ENCODE results near the gene CXCL1.

CXCL1 gene
- 0 reads per million in 2 donors for total RNA-seq

DNA sequence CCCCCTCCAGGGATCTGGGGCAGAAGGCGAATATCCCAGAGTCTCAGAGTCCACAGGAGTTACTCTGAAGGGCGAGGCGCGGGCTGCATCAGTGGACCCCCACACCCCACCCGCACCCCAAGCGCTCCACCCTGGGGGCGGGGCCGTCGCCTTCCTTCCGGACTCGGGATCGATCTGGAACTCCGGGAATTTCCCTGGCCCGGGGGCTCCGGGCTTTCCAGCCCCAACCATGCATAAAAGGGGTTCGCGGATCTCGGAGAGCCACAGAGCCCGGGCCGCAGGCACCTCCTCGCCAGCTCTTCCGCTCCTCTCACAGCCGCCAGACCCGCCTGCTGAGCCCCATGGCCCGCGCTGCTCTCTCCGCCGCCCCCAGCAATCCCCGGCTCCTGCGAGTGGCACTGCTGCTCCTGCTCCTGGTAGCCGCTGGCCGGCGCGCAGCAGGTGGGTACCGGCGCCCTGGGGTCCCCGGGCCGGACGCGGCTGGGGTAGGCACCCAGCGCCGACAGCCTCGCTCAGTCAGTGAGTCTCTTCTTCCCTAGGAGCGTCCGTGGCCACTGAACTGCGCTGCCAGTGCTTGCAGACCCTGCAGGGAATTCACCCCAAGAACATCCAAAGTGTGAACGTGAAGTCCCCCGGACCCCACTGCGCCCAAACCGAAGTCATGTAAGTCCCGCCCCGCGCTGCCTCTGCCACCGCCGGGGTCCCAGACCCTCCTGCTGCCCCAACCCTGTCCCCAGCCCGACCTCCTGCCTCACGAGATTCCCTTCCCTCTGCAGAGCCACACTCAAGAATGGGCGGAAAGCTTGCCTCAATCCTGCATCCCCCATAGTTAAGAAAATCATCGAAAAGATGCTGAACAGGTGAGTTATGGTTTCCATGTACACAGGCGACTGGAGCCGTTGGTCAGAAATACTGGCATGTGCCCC is at the start of gene CXCL1:
CXCL1 (plus strand) TSS at position 264 of the 926 bp plus-strand sequence; CDS start at position 342, 78 bp downstream.
- DNase-seq: peak in 1 of 5 experiments; percentile 15

DNA sequence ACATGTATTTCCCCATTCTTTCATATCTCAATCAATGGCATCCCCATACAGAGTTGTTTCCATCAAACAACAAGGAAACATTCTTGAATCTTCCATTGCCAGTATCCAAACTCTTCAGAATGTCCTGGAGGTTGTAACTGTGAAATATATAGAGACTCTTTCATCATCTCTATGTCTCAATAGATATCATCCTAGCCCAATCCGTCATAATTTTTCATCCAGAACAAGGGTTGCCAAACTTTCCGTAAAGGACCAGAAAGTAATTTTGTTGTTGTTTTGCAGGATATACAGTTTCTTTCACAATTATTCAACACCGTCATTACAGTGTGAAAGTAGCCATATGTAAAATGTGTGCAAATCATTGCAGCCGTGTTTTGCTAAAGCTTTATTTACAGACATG is 47.9 kb upstream of the CXCL1 start:
- no peak for DNase-seq

GRCh38 chr4:73822389-73822788 is 46.8 kb upstream of the CXCL1 start:
- no peak for DNase-seq

DNA sequence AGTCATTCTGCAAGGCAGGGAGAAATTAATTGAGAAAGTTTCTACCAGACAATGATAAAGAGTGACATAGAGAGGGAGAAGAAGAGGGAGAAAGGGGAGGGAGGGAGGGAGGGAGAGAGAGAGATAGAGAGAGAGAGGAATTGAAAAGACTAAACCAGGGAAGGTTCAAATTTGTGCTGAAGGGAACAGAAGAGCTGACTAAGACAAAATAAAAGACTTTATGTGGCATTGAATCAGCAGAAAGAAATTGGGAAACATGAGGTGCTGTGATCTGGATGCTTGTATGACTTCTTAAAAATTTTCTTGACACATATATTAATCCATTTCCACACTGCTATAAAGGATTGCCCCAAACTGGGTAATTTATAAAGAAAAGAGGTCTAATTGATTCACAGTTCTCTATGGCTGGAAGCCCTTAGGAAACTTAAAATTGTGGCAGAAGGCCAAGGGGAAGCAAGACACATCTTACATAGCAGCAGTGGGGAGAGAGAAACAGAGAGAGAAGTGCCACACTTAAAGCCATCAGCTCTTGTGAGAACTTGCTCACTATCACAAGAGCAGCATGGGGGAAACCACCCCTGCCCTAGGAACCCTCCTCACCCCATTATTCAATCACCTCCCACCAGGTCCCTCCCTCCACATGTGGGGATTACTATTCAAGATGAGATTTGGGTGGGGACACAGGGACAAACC is 46.2 kb upstream of the CXCL1 start:
- no peak for DNase-seq

DNA sequence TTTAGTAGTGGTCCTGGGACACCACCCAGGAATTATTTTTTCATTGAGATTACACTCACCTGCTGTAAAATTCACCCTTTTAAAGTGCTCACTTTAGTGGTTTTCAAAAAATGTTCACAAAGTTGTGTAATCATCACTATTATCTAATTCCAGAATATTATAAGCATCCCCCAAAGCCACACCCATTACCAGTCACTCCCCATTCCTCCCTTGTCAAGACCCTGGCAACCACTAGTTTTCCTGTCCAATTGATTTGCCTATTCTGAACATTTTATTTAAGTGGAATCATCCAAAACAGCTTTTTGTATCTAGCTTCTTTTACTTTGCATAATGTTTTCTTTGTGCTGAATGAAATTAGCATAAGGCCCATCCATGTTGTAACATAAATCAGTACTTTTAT is 45.4 kb upstream of the CXCL1 start:
- no peak for DNase-seq

DNA sequence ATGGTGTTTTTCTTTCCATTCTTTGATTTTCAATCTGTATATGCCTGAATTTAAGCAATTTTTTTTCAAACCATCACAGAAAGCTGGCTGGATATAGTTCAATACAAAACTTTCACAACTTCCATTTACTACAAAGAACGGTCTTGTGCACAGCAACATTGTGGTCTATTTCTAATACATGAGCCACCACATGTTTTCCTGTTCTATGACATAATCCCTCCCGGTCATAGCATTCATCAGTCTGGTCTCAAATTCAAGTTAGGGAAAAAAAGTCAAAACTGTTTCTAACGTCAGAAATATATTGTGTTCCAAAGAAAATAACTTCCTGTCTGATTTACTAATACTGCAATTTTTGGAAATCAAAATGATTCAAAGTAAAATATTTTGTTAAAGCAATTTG is 40.2 kb upstream of the CXCL1 start:
- no peak for DNase-seq

DNA sequence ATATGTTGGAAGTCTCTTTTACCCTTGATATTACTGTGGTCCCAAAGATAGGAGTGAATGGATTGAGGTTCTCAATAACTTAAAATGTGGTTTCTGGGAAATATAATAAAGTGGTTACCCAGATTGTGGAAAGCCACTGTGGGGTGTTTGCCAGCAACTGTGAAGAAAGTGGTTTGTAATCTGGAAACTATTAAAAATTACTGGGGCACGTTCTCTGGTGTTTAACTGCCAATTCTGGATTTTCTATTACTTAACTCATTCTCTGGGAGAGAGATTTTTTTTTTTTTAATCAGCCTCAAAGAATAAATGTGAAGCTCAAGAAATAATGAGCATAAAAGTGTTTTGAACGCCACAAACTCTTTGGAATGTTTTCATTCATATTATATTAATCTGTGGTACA is 37.6 kb upstream of the CXCL1 start:
- DNase-seq: no peak

DNA sequence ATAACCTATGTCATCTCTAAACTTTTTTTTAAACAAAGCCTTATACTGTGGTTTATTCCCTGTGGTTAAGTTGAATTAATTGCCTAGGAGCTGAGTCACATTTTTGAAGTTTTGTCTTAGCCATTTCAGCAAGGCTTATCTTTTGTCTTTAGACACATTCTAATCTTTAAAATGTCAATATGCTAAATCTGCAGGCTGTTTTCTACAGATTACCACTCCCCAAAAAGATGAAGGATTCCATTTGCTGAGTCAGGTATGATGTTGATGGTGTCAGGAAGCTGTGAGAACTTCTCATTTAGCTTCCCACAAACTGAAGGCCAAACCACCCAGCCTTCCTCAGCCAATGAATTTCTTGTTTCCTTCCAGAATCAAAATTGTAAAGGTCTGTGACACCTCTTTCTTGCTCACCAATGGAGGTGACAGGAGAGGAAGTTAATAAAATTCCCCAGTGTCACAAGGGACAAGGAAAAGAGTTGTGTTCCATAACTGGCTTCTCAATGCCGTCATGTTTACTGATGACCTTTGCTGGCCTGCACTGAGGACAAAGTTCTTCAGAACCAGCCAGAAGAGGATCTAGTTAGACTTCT is 36.4 kb upstream of the CXCL1 start:
- DNase-seq: no peak

DNA sequence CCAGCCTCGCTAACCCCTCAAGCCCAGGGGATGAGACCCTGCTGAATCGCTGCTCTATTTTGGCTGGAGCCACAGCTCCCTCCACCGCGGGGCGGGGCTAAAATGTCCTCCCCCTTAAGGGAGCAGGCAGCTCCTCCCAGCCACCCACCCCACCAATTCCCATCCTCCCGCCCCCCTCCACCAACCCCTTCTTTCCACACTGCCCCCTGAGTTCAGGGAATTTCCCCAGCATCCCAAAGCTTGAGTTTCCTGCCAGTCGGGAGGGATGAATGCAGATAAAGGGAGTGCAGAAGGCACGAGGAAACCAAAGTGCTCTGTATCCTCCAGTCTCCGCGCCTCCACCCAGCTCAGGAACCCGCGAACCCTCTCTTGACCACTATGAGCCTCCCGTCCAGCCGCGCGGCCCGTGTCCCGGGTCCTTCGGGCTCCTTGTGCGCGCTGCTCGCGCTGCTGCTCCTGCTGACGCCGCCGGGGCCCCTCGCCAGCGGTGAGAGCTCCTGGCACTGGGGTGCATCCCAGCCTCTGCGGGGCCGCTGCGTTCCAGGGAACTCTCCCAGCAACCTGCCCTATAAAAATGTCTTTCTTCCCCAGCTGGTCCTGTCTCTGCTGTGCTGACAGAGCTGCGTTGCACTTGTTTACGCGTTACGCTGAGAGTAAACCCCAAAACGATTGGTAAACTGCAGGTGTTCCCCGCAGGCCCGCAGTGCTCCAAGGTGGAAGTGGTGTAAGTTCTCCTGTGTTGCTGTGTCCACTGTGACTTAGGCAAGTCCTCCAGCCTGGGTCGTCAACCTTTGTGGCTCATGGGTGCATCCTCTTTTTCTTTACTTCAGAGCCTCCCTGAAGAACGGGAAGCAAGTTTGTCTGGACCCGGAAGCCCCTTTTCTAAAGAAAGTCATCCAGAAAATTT is 32.6 kb upstream of the CXCL1 start, which contains the start of gene CXCL6:
CXCL6 (plus strand) TSS at position 306 of the 907 bp plus-strand sequence; CDS start at position 379, 73 bp downstream.
- DNase-seq: no peak

GRCh38 chr4:73839071-73839470 is 30.1 kb upstream of the CXCL1 start:
- DNase-seq: no peak

DNA sequence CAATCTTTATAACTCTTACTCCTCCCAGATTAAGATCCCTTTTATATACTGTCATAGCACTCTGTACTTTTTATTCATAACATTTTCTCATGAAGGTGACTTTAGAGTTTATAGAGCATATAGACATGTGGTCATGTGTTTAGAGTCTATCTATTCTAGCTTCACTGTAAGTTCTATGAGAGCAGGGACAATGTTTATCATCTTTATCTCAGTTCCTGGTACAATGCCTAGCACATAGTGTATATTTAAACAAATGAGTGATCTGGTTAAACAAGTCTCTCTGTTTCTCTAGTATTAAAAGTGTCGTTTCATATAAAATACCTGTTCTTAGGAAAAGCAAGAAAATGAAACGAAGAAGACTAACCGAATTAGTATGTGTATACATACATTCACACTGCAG is 29.5 kb upstream of the CXCL1 start:
- no peak for DNase-seq

GRCh38 chr4:73841243-73841925 is 27.8 kb upstream of the CXCL1 start:
- DNase-seq: no peak

DNA sequence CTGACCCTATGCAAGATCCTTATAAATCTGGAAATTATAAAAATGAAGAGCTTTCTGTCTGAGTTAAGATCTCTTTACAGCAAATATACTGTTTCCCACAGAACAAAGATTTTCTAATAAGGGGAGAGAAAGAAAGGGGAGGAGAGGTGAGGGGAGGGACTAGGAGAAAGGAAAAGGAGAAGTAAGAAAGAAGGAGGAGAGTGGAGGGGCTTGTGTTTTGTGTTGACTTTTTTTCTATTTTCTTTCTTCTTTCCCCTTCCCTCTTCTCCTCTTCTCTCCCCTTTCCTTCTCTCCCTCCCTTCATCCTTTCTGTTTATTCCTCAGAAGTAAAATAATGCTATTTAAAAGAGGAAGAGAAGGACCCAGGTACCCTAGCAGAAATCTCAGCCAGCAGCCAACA is 26.5 kb upstream of the CXCL1 start:
- DNase-seq: no peak

DNA sequence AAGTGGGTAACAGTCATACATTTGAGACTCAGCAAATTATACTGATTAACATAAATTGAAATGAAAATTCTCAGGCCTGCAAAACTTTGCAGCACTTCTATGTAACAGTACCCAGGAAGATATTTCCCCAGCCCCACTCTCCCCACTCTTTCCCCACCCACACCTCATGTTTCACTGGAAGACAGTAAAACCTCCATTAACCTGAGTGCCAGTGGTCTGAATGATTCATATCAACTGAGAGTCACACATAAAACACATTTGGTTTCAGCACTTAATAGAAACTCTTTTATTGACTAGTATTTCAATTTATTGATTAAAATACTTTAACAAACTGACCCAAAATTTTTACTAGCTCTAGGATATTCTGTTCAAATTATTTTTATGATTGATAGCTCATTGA is 25.8 kb upstream of the CXCL1 start:
- DNase-seq: no peak

DNA sequence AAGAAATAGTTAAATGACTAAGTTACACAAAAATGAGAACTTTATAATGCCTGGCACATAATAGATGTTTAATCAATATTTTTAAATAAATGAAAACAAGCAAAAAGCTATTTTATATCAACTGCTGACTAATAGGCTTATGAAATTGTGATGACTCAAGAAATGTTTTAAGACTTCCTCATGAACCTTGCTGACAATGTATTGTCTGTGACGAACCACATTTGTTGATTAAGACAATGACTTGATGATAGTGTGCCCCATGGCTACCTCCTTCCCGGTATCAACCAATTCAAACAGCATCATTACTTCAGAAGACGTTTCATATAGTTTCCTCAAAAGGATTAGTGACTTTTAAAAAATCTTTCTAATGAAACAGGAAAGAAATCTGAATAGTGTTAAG is 24.8 kb upstream of the CXCL1 start:
- no peak for DNase-seq

GRCh38 chr4:73844806-73845205 is 24.4 kb upstream of the CXCL1 start:
- no peak for DNase-seq

GRCh38 chr4:73847526-73848182 is 21.5 kb upstream of the CXCL1 start:
- no peak for DNase-seq

DNA sequence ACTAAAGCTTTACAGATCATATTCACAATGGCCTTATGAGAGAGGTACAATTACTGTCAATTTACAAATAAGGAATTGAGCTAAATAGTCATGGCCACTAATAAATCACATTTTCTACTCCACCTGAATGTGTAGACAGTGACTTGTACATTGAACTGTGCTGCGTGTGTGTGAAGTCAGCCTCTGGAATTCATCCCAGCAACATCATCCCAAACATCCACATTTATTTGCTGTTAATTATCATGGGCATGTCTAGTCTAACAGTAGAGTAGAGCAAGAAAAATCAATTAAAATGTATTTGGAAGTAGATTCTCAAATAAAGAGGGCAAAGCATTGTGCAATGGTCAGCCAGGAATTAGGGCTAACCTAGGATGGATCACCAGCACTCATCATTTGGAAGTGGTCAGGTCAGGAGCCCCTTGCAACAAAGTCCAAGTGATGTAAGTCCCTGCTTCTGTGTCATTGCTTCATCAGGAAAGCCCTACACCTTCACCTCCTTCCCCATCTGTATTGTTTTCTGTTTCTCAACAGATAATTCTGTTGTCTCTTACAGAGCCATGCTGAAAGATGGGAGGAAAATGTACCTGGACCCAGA is 20.9 kb upstream of the CXCL1 start:
- DNase-seq: no peak

DNA sequence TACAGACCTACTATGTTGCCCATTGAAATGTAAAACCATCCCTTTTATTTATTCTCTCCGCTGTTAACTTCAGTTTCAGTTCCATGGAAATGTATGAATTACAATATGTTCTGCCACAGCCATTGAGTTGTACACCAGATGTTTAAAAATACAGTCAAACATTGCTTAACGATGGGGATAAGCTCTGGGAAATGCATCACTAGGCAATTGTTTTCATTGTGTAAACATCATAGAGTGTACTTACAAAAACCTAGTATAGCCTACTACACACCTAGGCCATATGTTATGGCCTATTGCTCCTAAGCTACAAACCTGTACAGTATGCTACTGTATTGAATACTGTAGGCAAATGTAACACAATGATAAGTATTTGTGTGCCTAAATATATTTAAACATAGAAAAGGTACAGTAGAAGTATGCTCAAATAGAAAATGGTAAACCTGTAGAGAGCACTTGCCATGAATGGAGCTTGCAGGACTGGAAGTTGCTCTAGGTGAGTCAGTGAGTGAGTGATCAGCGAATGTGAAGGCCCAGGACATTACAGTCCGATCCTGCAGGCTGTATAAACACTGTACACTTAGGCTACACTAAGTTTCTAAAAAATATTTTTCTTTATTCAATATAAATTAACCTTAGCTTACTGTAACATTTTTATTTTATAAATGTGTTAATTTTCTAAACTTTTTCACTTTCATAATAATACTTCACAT is 18.8 kb upstream of the CXCL1 start:
- DNase-seq: no peak

- DNase-seq: no peak
These were observed 17.9 kb upstream of the CXCL1 start for GRCh38 chr4:73851293-73851692.

Measured in T-helper 2 cell (primary cell).